ENCODE results near the gene RAB40B.

DNA sequence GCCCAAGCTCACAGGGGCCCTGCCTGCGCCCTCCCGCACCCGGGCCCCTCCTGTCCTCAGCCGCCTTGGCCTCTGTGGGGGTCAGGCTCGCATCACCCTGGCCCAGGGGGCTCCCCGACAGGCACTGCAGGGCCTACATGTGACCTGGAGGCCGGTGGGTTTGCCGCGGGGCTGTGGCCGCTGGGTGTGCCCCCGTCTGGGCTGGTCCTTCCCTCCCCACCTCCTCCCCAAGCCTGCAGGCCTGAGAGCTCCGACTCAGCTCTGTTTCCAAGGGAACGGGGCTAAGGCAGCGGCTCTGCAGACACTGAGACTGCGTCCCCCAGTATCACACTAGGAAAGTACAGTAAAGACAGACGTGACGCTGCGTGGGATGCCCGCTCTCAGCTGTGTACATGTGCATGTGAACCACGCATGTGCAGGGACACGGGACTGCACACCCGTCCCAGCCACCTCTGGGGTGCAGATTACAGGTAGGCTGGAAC, 33.8 kb downstream of the RAB40B start:
- TF ChIP-seq, protein P1, sequence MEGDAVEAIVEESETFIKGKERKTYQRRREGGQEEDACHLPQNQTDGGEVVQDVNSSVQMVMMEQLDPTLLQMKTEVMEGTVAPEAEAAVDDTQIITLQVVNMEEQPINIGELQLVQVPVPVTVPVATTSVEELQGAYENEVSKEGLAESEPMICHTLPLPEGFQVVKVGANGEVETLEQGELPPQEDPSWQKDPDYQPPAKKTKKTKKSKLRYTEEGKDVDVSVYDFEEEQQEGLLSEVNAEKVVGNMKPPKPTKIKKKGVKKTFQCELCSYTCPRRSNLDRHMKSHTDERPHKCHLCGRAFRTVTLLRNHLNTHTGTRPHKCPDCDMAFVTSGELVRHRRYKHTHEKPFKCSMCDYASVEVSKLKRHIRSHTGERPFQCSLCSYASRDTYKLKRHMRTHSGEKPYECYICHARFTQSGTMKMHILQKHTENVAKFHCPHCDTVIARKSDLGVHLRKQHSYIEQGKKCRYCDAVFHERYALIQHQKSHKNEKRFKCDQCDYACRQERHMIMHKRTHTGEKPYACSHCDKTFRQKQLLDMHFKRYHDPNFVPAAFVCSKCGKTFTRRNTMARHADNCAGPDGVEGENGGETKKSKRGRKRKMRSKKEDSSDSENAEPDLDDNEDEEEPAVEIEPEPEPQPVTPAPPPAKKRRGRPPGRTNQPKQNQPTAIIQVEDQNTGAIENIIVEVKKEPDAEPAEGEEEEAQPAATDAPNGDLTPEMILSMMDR (IDR thresholded peaks at IDR 0.05): no peak
- TF ChIP-seq POLR2A (IDR thresholded peaks at IDR 0.05): no peak

Data from heart left ventricle (tissue), 13 donors.